IgD-negative memory B cell (primary cell): ENCODE data around the gene C17orf114. TPM values are rescaled to one million over a fixed set of nuclear protein-coding genes. Genes with fewer than 3 reads are reported as not detected.

Source experiments
- polyA plus RNA-seq: library from polyadenylated mRNA; unstranded; fragments of 300-500 nt; fragmentation: Illumina TruSeq; gene quantifications from one replicate; pipeline ENCODE4 v1.2.3, GENCODE V29; 2021

The C17orf114 gene

Other genes starting within 250 kb of the C17orf114 start
- 28.5 TPM for gene MYBBP1A, start 246.9 kb downstream of the C17orf114 start, polyA plus RNA-seq
- gene GGT6, start 241.8 kb downstream of the C17orf114 start, polyA plus RNA-seq = not detected
- not detected for gene SMTNL2, start 217.8 kb downstream of the C17orf114 start, polyA plus RNA-seq
- gene ALOX15, start 160.7 kb downstream of the C17orf114 start, polyA plus RNA-seq = 0.41 TPM
- 12.7 TPM for gene PELP1, start 98.2 kb downstream of the C17orf114 start, polyA plus RNA-seq
- 21.5 TPM for gene ARRB2, start 91.7 kb downstream of the C17orf114 start, polyA plus RNA-seq
- gene MED11, start 70.9 kb downstream of the C17orf114 start, polyA plus RNA-seq = 48.1 TPM
- not detected for gene ZMYND15, start 62.5 kb downstream of the C17orf114 start, polyA plus RNA-seq
- gene CXCL16, start 62.4 kb downstream of the C17orf114 start, polyA plus RNA-seq = 17.7 TPM
- not detected for gene TM4SF5, start 30.4 kb downstream of the C17orf114 start, polyA plus RNA-seq
- gene VMO1, start 16.0 kb downstream of the C17orf114 start, polyA plus RNA-seq = not detected
- gene GLTPD2, start 13.4 kb downstream of the C17orf114 start, polyA plus RNA-seq = not detected
- 261 TPM for gene PSMB6, start 6.2 kb downstream of the C17orf114 start, polyA plus RNA-seq
- gene PLD2, start 4.8 kb upstream of the C17orf114 start, polyA plus RNA-seq = 4.9 TPM
- 21.4 TPM for gene MINK1, start 31.0 kb upstream of the C17orf114 start, polyA plus RNA-seq
- 1.0 TPM for gene C17orf107, start 97.2 kb upstream of the C17orf114 start, polyA plus RNA-seq
- 0.89 TPM for gene CHRNE, start 100.8 kb upstream of the C17orf114 start, polyA plus RNA-seq
- gene GP1BA, start 129.9 kb upstream of the C17orf114 start, polyA plus RNA-seq = 0.26 TPM
- 70.9 TPM for gene SLC25A11, start 137.7 kb upstream of the C17orf114 start, polyA plus RNA-seq
- gene RNF167, start 137.9 kb upstream of the C17orf114 start, polyA plus RNA-seq = 27.3 TPM
- gene PFN1, start 146.2 kb upstream of the C17orf114 start, polyA plus RNA-seq = 1,903 TPM
- gene ENO3, start 148.8 kb upstream of the C17orf114 start, polyA plus RNA-seq = 3.1 TPM
- 97.1 TPM for gene SPAG7, start 165.5 kb upstream of the C17orf114 start, polyA plus RNA-seq
- 19.1 TPM for gene CAMTA2, start 185.3 kb upstream of the C17orf114 start, polyA plus RNA-seq
- 0.36 TPM for gene INCA1, start 195.2 kb upstream of the C17orf114 start, polyA plus RNA-seq
- 15.0 TPM for gene KIF1C, start 195.6 kb upstream of the C17orf114 start, polyA plus RNA-seq
- not detected for gene SLC52A1, start 233.1 kb upstream of the C17orf114 start, polyA plus RNA-seq